Frontal cortex (tissue), 4 donors: ENCODE measurements around the gene DEGS2. TPM values are rescaled to one million over a fixed set of nuclear protein-coding genes. Genes with fewer than 3 reads are reported as not detected.

Source experiments
- DNase-seq, 2 donors: peaks; one replicate each; pipeline ENCODE4 v3.0.0; 2012; ENCODE audit warnings: low spot score in 2 of 2
- FAIRE-seq: peaks from 2 replicates; lab custom pipeline; 2012; peaks lifted over from hg19 to GRCh38; lab: Jason Lieb, UNC
- small RNA-seq: library from RNA; depleted of rRNA; stranded (forward); fragments of <200 nt; gene quantifications from one replicate; pipeline ENCODE3, GENCODE V24; 2014
- total RNA-seq: library from RNA; depleted of rRNA; stranded (reverse); fragments of >200 nt; gene quantifications from one replicate; pipeline ENCODE4 v1.2.3, GENCODE V29; 2014
- donor health status: control.
- donor health status: control.
- donor health status: control.

Gene DEGS2
- total RNA-seq, 1 donor from 2014 or later: 0.41 TPM

DNA sequence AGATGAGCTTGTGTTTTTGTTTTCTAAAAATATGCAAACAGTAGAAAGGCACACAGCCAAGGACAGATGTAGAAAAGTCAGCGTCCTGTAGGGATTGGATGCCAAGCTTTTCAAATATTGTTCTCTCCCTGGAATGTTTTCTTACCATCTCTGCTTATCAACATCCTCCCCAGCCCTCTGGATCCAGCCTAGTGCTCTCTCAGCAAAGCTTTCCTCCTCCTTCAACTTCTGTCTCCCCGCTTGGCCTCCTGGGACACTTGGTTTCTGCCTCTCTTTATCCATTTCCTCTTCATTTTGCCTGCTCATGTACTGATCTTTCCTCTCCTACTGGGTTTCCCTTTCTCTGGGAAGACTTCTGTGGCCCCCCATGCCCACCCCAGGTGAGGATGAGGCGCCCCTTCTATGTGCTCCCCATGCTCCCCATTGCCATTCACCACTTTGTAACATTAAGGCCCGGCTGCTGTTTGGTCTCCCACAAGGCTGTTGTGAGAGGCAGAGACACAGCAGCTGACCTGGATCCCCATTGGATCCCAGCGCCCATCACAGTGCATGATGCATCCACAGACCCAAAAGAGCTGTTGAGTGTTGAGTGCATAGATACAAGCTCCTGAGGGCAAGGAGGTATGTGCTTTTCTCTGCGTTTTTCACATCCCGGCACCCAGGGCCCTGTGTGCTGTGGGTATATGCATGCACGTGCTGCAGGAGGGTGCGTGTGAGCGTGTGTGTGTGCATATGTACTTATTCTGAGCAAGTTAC is 56.0 kb downstream of the DEGS2 start:
- FAIRE-seq (no peak), DNase-seq (no peak)

DNA sequence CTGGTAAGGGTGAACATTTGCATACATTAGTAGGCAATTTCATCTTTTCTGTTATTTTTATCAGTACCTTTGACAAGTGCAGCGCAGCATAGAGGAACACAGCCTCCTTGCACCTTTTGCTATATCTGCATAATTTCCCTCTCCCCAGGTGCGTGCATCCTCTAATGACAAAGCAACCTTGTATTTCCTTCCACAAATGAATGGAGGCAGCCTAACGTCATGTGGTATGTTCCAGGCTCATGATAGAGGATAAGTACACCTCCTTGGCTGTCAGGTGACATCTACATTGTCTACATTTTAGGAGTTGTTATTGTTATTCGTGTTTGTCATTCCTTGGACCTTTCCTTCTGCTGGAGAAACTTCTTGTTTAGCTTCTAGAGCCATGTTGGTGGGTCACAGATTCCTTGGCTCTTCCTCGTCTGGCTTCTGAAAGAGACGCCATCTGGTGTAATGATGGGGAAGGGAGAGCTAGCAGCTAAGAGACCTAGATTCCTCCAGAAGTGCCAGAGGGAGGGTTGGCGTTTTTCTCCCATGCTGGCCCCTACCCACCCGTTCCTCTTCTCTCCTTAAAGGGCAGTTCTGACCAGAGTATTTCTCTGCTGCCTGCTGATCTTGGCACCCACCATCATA is 57.2 kb downstream of the DEGS2 start:
- DNase-seq: no peak
- no peak for FAIRE-seq

DNA sequence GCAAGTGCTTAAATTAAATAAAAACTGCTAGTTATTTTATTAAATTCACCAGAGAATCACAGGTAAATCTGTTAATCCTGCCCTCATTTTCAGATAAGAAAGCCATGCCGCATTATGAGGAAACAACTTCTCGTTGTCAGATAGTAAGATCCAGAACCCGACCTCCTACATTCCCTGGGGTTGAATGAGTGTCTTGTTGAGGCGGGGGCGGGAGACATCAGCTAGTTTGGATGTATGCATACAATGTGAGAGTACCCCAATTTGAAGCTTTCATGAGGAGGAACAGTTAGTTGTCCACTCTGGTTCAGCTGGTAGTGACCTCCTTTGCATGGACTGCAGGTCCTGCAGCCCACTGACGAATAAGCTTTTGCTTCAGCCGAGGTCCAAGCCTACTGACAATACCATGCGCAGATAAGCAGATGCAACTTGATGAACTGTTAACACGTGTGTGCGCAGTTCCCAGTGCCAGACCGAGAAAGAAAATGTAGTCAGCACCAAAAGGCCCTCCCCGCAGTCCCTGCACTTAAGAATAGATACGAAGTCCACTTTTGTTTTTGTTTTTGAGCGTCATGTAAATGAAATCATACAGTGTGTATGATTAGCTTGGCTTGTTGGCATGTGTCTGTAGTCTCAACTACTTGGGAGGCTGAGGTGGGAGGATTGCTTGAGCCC is 59.3 kb downstream of the DEGS2 start:
- DNase-seq (no peak), FAIRE-seq (no peak)

GRCh38 chr14:100098171-100098570 is 61.3 kb downstream of the DEGS2 start:
- no peak for FAIRE-seq
- DNase-seq: no peak

DNA sequence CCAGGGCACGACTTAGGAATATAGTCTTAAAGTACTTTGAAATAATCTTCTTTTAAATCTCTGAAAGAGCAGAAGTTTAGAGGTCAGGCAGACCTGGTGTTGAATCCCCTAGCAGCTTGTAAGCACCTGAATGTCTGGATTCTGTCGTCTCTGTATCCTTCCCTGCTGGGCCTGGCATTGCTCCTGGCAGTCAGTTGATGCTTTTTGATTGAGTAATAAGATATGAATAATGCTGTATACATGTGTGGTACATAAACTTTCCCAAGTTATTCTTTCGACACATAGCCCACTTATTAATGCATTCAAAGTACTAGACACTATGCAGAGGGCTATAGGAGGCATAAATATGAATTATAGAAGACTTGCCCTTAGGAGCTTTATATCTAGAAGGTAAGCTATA is 62.8 kb downstream of the DEGS2 start:
- FAIRE-seq (no peak), DNase-seq (no peak)

Small RNA genes lying within 50 kb of the gene (small RNA-seq; reads per million reads assigned to genes)
- gene MIR151B (3.7 reads per million, percentile 90 among the genes with 10 or more reads in this experiment), gene MIR342 (149 reads per million, percentile 98 among the genes with 10 or more reads in this experiment)

Other genes with a start within 250 kb of the DEGS2 start
- gene EVL, start 94.2 kb downstream of the DEGS2 start, total RNA-seq: 73.0 TPM
- 47.7 TPM for gene YY1, start 79.5 kb upstream of the DEGS2 start, total RNA-seq
- 45.2 TPM for gene SLC25A29, start 146.8 kb upstream of the DEGS2 start, total RNA-seq
- not detected for gene SLC25A47, start 163.7 kb upstream of the DEGS2 start, total RNA-seq
- gene WDR25, start 216.8 kb upstream of the DEGS2 start, total RNA-seq: 15.5 TPM